IMR-90 (cell line): ENCODE results near the gene ARSA. TPM values are rescaled to one million over a fixed set of nuclear protein-coding genes. Genes with fewer than 3 reads are reported as not detected.

Source experiments
- ATAC-seq: fragments of 200-7000 bp; cut with Tn5 transposase; 2 replicates; pipeline ENCODE4 v1.9.1; 2020; ENCODE audit warnings: low read depth, mild to moderate bottlenecking, moderate library complexity
- BruUV-seq: library from RNA; stranded (reverse); fragments of 400-500 nt; replicated peaks from 2 replicates; lab custom pipeline; 2021; lab: Mats Ljungman, UMichigan
- CTCF ChIA-PET: fragments of 300-600 bp; formaldehyde crosslinking; extraction: SDS; loops from one replicate; lab custom pipeline; 2021; ENCODE audit warnings: antibody characterized with exemption; lab: Yijun Ruan, JAX
- POLR2A ChIA-PET: fragments of 300-600 bp; sonication (Branson Sonifier 250); formaldehyde crosslinking; loops from one replicate; lab custom pipeline; 2022; ENCODE audit warnings: antibody characterized with exemption; ENCODE audit not compliant: unreplicated experiment; lab: Charles Lee
- DNase-seq: peaks from one replicate; pipeline ENCODE4 v3.0.0; 2013
- H2AFZ ChIP-seq: replicated peaks from 2 replicates; pipeline ENCODE3; 2013; ENCODE audit warnings: low read length, mild to moderate bottlenecking; ENCODE audit not compliant: poor library complexity
- H2AK5ac ChIP-seq: 2 replicates; pipeline ENCODE4 v1.6.1; 2013; ENCODE audit warnings: low read depth, low read length, inconsistent platforms
- H2AK9ac ChIP-seq: replicated peaks from 2 replicates; pipeline ENCODE3; 2013; ENCODE audit warnings: mild to moderate bottlenecking, low read depth, low read length, moderate library complexity; ENCODE audit not compliant: poor library complexity
- H2BK120ac ChIP-seq: 2 replicates; pipeline ENCODE4 v1.6.1; 2013; ENCODE audit warnings: low read depth, low read length, inconsistent platforms
- H2BK15ac ChIP-seq: 3 replicates; pipeline ENCODE4 v1.6.1; 2013; ENCODE audit warnings: low read depth, low read length, inconsistent platforms
- H2BK20ac ChIP-seq: 2 replicates; pipeline ENCODE4 v1.6.1; 2013; ENCODE audit warnings: low read depth, mild to moderate bottlenecking, inconsistent platforms, low read length, moderate library complexity
- H2BK5ac ChIP-seq: 2 replicates; pipeline ENCODE4 v1.6.1; 2013; ENCODE audit warnings: mild to moderate bottlenecking, low read depth, low read length, inconsistent platforms; ENCODE audit not compliant: poor library complexity, severe bottlenecking
- H3K14ac ChIP-seq: replicated peaks from 2 replicates; pipeline ENCODE4 v1.6.1; 2013; ENCODE audit warnings: low read depth, low read length, inconsistent platforms
- H3K18ac ChIP-seq: 2 replicates; pipeline ENCODE4 v1.6.1; 2013; ENCODE audit warnings: low read depth, low read length, control low read depth
- H3K23ac ChIP-seq: 2 replicates; pipeline ENCODE4 v1.6.1; 2013; ENCODE audit warnings: low read depth, low read length, inconsistent platforms
- H3K27ac ChIP-seq: 2 replicates; pipeline ENCODE4 v1.5.1; 2013; ENCODE audit warnings: mild to moderate bottlenecking, control low read depth, low read length; ENCODE audit not compliant: insufficient read depth
- H3K27me3 ChIP-seq: 2 replicates; pipeline ENCODE4 v1.6.1; 2013; ENCODE audit warnings: low read length; ENCODE audit not compliant: control insufficient read depth, insufficient read depth
- H3K36me3 ChIP-seq: 2 replicates; pipeline ENCODE4 v1.6.1; 2013; ENCODE audit warnings: low read length, mixed read lengths; ENCODE audit not compliant: control insufficient read depth, insufficient read depth
- H3K4ac ChIP-seq: 2 replicates; pipeline ENCODE4 v1.6.1; 2013; ENCODE audit warnings: low read depth, low read length, inconsistent platforms
- H3K4me1 ChIP-seq: 2 replicates; pipeline ENCODE4 v1.6.1; 2013; ENCODE audit warnings: low read length, mixed read lengths; ENCODE audit not compliant: control insufficient read depth, insufficient read depth
- H3K4me2 ChIP-seq: 2 replicates; pipeline ENCODE4 v1.6.1; 2013; ENCODE audit warnings: low read depth, mild to moderate bottlenecking, control low read depth, low read length, moderate library complexity
- H3K4me3 ChIP-seq: 2 replicates; pipeline ENCODE4 v1.5.1; 2013; ENCODE audit warnings: low read depth, mild to moderate bottlenecking, control low read depth, low read length, moderate library complexity; ENCODE audit not compliant: insufficient read depth
- H3K56ac ChIP-seq: 2 replicates; pipeline ENCODE4 v1.6.1; 2013; ENCODE audit warnings: low read length, inconsistent platforms; ENCODE audit not compliant: insufficient read depth; ENCODE audit errors: extremely low read depth
- H3K79me1 ChIP-seq, 2 experiments: 2 replicates each; pipeline ENCODE4 v1.6.1; 2013; ENCODE audit warnings: low read length in 2 of 2, inconsistent platforms in 1 of 2, low read depth in 1 of 2
- H3K9ac ChIP-seq: 2 replicates; pipeline ENCODE4 v1.6.1; 2013; ENCODE audit warnings: low read depth, low read length, control low read depth
- H3K9me1 ChIP-seq: 2 replicates; pipeline ENCODE4 v1.6.1; 2013; ENCODE audit warnings: low read length, inconsistent platforms; ENCODE audit not compliant: insufficient read depth
- H3K9me3 ChIP-seq: 2 replicates; pipeline ENCODE4 v1.6.1; 2013; ENCODE audit warnings: low read length; ENCODE audit not compliant: control insufficient read depth, insufficient read depth
- H4K20me1 ChIP-seq: 2 replicates; pipeline ENCODE4 v1.6.1; 2013; ENCODE audit warnings: low read length, inconsistent platforms; ENCODE audit not compliant: insufficient read depth
- H4K5ac ChIP-seq: 2 replicates; pipeline ENCODE4 v1.6.1; 2013; ENCODE audit warnings: mild to moderate bottlenecking, low read depth, low read length, control low read depth
- H4K8ac ChIP-seq, 2 experiments: 2 replicates each; pipeline ENCODE4 v1.6.1; 2013; ENCODE audit warnings: low read depth in 2 of 2, low read length in 2 of 2, control low read depth in 1 of 2, inconsistent platforms in 1 of 2
- H4K91ac ChIP-seq: 2 replicates; pipeline ENCODE4 v1.6.1; 2013; ENCODE audit warnings: low read depth, low read length, inconsistent platforms; ENCODE audit not compliant: insufficient read depth
- BHLHE40 ChIP-seq: fragments of 150-350 bp; IDR thresholded peaks from 2 replicates; pipeline ENCODE4 v1.6.1; 2016; ENCODE audit warnings: mild to moderate bottlenecking, low read depth, low read length
- CEBPB ChIP-seq: IDR thresholded peaks from 2 replicates; pipeline ENCODE4 v1.6.1; 2012; ENCODE audit warnings: low read depth, low read length, improper control_type of control experiment
- CHD1 ChIP-seq: IDR thresholded peaks from 2 replicates; pipeline ENCODE4 v1.6.1; 2012; ENCODE audit warnings: low read depth, low read length, improper control_type of control experiment
- CTCF ChIP-seq: conservative IDR thresholded peaks from 2 replicates; pipeline ENCODE4 v1.5.1; 2012; ENCODE audit warnings: mild to moderate bottlenecking, low read depth, low read length, improper control_type of control experiment
- MAFK ChIP-seq: IDR thresholded peaks from 2 replicates; pipeline ENCODE4 v1.6.1; 2012; ENCODE audit warnings: low read depth, low read length, improper control_type of control experiment
- MAZ ChIP-seq: IDR thresholded peaks from 2 replicates; pipeline ENCODE4 v1.6.1; 2012; ENCODE audit warnings: low read depth, mild to moderate bottlenecking, low read length, improper control_type of control experiment, moderate library complexity, borderline replicate concordance
- MXI1 ChIP-seq: IDR thresholded peaks from 2 replicates; pipeline ENCODE4 v1.6.1; 2012; ENCODE audit warnings: low read depth, mild to moderate bottlenecking, low read length, moderate library complexity, borderline replicate concordance
- NFE2L2 ChIP-seq: fragments of 150-350 bp; IDR thresholded peaks from 2 replicates; pipeline ENCODE4 v1.6.1; 2016; ENCODE audit warnings: low read depth, mild to moderate bottlenecking, low read length
- POLR2A ChIP-seq: IDR thresholded peaks from 2 replicates; pipeline ENCODE4 v1.6.1; 2012; ENCODE audit warnings: mild to moderate bottlenecking, low read depth, low read length
- RAD21 ChIP-seq: IDR thresholded peaks from 2 replicates; pipeline ENCODE4 v1.6.1; 2012; ENCODE audit warnings: low read length, improper control_type of control experiment
- RCOR1 ChIP-seq: IDR thresholded peaks from 2 replicates; pipeline ENCODE4 v1.6.1; 2012; ENCODE audit warnings: mild to moderate bottlenecking, low read length, improper control_type of control experiment; ENCODE audit not compliant: insufficient replicate concordance
- WGBS, 2 experiments: methylation state at CpG; one replicate each; pipeline versions ENCODE4 v1.1.5 to v1.1.7; 2013; ENCODE audit warnings: missing lambda C conversion rate in 2 of 2; ENCODE audit not compliant: insufficient read length in 1 of 2; ENCODE audit errors: extremely low coverage in 2 of 2; 5-methylcytosine and 5-hydroxymethylcytosine counted together
- dilution Hi-C: fragments of 300-500 bp; cut with HindIII; formaldehyde crosslinking; loops from one replicate; pipeline ENCODE4 v1.14.3; 2018; ENCODE audit warnings: low sequenced_read_pairs; ENCODE audit not compliant: unreplicated experiment
- in situ Hi-C: fragments of 300-500 bp; cut with MboI; formaldehyde crosslinking; loops from 3 replicates; pipeline ENCODE4 v1.14.3; 2019; ENCODE audit warnings: low sequenced_read_pairs, inconsistent platforms, mixed read lengths
- intact Hi-C: fragments of 100-400 bp; cut with micrococcal nuclease; formaldehyde crosslinking; loops from 2 replicates; pipeline ENCODE4 v1.10.0; 2022
- polyA plus RNA-seq, 3 experiments: library from polyadenylated mRNA; depleted of rRNA; stranded (reverse); fragments of >200 nt; gene quantifications; 2 replicates each; pipeline ENCODE4 v1.2.3, GENCODE V29; 2012; ENCODE audit warnings: low replicate concordance in 1 of 3
- total RNA-seq: library from RNA; depleted of rRNA; stranded (reverse); fragments of >200 nt; gene quantifications from 2 replicates; pipeline ENCODE4 v1.2.3, GENCODE V29; 2012
- TF ChIP-seq, protein P1 (sequence below): fragments of 150-350 bp; IDR thresholded peaks from 2 replicates; pipeline ENCODE4 v1.6.1; 2016; ENCODE audit warnings: low read depth, mild to moderate bottlenecking, low read length, moderate library complexity, borderline replicate concordance
- TF ChIP-seq, protein P2 (sequence below): fragments of 150-350 bp; IDR thresholded peaks from 2 replicates; pipeline ENCODE4 v1.6.1; 2017; ENCODE audit warnings: mild to moderate bottlenecking, antibody characterized with exemption, low read length, low read depth

The ARSA gene
- total and polyA plus RNA-seq, 2 of the 4 experiments (the other 2 are of a cell fraction), result 3.4 to 24.2 TPM

GRCh38 chr22:50597097-50597496 lies 30.9 kb downstream of the ARSA start:
- CTCF ChIA-PET, result no interaction called here
- POLR2A ChIA-PET, result no interaction called here

More at GRCh38 chr22:50597097-50597496, 30.9 kb downstream of the ARSA start:
- 77% methylated on average over 3 of the region's 5 CpGs; no CpG with 5 or more reads in 1 of the 2 experiments for WGBS, 2 experiments
- Histone ChIP-seq H4K20me1 (peaks cover 3% of the 10 kb centered on the region), H3K9me1 (no peaks in the 10 kb centered on the region), H3K18ac (no peak overlapping the region), H2BK20ac (no peak overlapping the region), H3K79me1 (no peaks in the 10 kb centered on the region), H3K36me3 (no peaks in the 10 kb centered on the region), H2AK5ac (no peak overlapping the region), H3K14ac (no peak overlapping the region), H2BK5ac (no peak overlapping the region), H3K9me3 (no peaks in the 10 kb centered on the region), H2BK15ac (no peak overlapping the region), H4K5ac (no peak overlapping the region), H3K27ac (no peak overlapping the region), H3K4me1 (no peaks in the 10 kb centered on the region), H3K9ac (no peak overlapping the region), H4K8ac (no peak overlapping the region), H4K91ac (no peak overlapping the region), H3K27me3 (peaks cover 18% of the 10 kb centered on the region), H2BK120ac (no peak overlapping the region), H2AK9ac (no peak overlapping the region), H3K4me3 (no peak overlapping the region), H3K56ac (no peak overlapping the region), H3K4me2 (no peak overlapping the region), H2AFZ (no peak overlapping the region), H3K23ac (no peak overlapping the region), H3K4ac (no peak overlapping the region)
- BruUV-seq, result no TSS peak
- no peak for DNase-seq
- ATAC-seq, result no peak
- in situ Hi-C loops, result no loop called here
- TF ChIP-seq BHLHE40, result no peak
- TF ChIP-seq, protein P1, sequence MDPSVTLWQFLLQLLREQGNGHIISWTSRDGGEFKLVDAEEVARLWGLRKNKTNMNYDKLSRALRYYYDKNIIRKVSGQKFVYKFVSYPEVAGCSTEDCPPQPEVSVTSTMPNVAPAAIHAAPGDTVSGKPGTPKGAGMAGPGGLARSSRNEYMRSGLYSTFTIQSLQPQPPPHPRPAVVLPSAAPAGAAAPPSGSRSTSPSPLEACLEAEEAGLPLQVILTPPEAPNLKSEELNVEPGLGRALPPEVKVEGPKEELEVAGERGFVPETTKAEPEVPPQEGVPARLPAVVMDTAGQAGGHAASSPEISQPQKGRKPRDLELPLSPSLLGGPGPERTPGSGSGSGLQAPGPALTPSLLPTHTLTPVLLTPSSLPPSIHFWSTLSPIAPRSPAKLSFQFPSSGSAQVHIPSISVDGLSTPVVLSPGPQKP, result no peak
- no peak for TF ChIP-seq CTCF
- no peak for TF ChIP-seq CEBPB
- no peak for TF ChIP-seq NFE2L2
- no peak for TF ChIP-seq MAZ
- TF ChIP-seq MAFK, result no peak
- TF ChIP-seq RAD21, result no peak
- TF ChIP-seq, protein P2, sequence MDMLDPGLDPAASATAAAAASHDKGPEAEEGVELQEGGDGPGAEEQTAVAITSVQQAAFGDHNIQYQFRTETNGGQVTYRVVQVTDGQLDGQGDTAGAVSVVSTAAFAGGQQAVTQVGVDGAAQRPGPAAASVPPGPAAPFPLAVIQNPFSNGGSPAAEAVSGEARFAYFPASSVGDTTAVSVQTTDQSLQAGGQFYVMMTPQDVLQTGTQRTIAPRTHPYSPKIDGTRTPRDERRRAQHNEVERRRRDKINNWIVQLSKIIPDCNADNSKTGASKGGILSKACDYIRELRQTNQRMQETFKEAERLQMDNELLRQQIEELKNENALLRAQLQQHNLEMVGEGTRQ, result no peak
- no peak for TF ChIP-seq RCOR1
- TF ChIP-seq POLR2A, result no peak
- no peak for TF ChIP-seq CHD1
- TF ChIP-seq MXI1, result no peak
- intact Hi-C loops, result no loop called here
- dilution Hi-C loops, result no loop called here
